Measurements from ENCODE around the gene CDNF.
"Not testable (repeated sequence)": the region's sequence is repeated elsewhere in the genome, so short reads cannot be mapped to it uniquely, and the experiment has no call there.

Gene CDNF

GRCh38 chr10:14838582-14839304 lies 906 bp upstream of the CDNF start:
- DNase-seq: no peak

- DNase-seq: no peak
Measured at GRCh38 chr10:14837003-14837756, 657 bp downstream of the CDNF start.

- DNase-seq: no peak
Measured at GRCh38 chr10:14836208-14836607, 1.6 kb downstream of the CDNF start.

- DNase-seq: no peak
Measured at GRCh38 chr10:14833106-14833505, 4.7 kb downstream of the CDNF start.

- no peak for DNase-seq
Measured at GRCh38 chr10:14826076-14826829, 11.6 kb downstream of the CDNF start.

GRCh38 chr10:14823966-14824365 lies 13.9 kb downstream of the CDNF start:
- peak; percentile 14 for DNase-seq

GRCh38 chr10:14822879-14823755 lies 14.7 kb downstream of the CDNF start:
- DNase-seq: peak; percentile 40

- DNase-seq: no peak
Measured at GRCh38 chr10:14821635-14822375, 16.0 kb downstream of the CDNF start.

- DNase-seq: peak; percentile 83
Measured at GRCh38 chr10:14820775-14821154, 17.1 kb downstream of the CDNF start.

- DNase-seq: peak; percentile 94
Measured at GRCh38 chr10:14820010-14820774, 17.6 kb downstream of the CDNF start.

- DNase-seq: not testable (repeated sequence)
Measured at GRCh38 chr10:14816717-14817116, 21.1 kb downstream of the CDNF start.

- no peak for DNase-seq
Measured at GRCh38 chr10:14815681-14816080, 22.2 kb downstream of the CDNF start.

GRCh38 chr10:14812271-14812670 lies 25.6 kb downstream of the CDNF start:
- DNase-seq: peak; percentile 15

GRCh38 chr10:14810969-14811953 lies 26.6 kb downstream of the CDNF start:
- no peak for DNase-seq

GRCh38 chr10:14806318-14806717 lies 31.5 kb downstream of the CDNF start:
- no peak for DNase-seq

GRCh38 chr10:14803827-14804226 lies 34.0 kb downstream of the CDNF start:
- no peak for DNase-seq

- peak; percentile 10 for DNase-seq
Measured at GRCh38 chr10:14801723-14802122, 36.1 kb downstream of the CDNF start.

- DNase-seq: no peak
Measured at GRCh38 chr10:14800397-14800796, 37.4 kb downstream of the CDNF start.

- DNase-seq: no peak
Measured at GRCh38 chr10:14798636-14799035, 39.2 kb downstream of the CDNF start.

GRCh38 chr10:14787938-14788337 lies 49.9 kb downstream of the CDNF start:
- DNase-seq: no peak
